Vagina (tissue), 2 donors: ENCODE measurements around the gene SIDT1.

Experiments
- CTCF ChIP-seq, 3 experiments: fragments of 450-650 bp in 2 of 3; fragments of 200-600 bp in 1 of 3; sonication (generic) in 1 of 3; IDR thresholded peaks; one replicate each; pipeline ENCODE4 v1.5.1; 2017 to 2019; ENCODE audit warnings: antibody characterized with exemption in 3 of 3, mild to moderate bottlenecking in 2 of 3, moderate library complexity in 2 of 3
- POLR2AphosphoS5 ChIP-seq, 2 donors: sonication (generic); formaldehyde crosslinking; IDR thresholded peaks; one replicate each; pipeline ENCODE4 v1.9.0; 2017; ENCODE audit warnings: antibody characterized with exemption in 2 of 2, mild to moderate bottlenecking in 2 of 2, low read depth in 1 of 2; ENCODE audit not compliant: insufficient read depth in 1 of 2

GRCh38 chr3:113501597-113501996, 30.8 kb upstream of the SIDT1 start:
- TF ChIP-seq CTCF (IDR thresholded peaks at IDR 0.05) (no peak), POLR2AphosphoS5 (IDR thresholded peaks at IDR 0.05; ENCODE audit: insufficient read depth in 1 of 2, low read depth in 1 of 2) (no peak)
